Peyer's patch (tissue), 4 donors: ENCODE measurements around the gene IST1. TPM values are rescaled to one million over a fixed set of nuclear protein-coding genes. Genes with fewer than 3 reads are reported as not detected.
"Not testable (repeated sequence)": the region's sequence is repeated elsewhere in the genome, so short reads cannot be mapped to it uniquely, and the experiment has no call there.

Source experiments
- DNase-seq, 3 donors: peaks; one replicate each; pipeline ENCODE4 v3.0.0-alpha.2; 2017 to 2019
- H3K27ac ChIP-seq, 4 donors: fragments of 200-600 bp; sonication (generic); one replicate each; pipeline ENCODE4 v1.5.1; 2016 to 2019
- H3K27me3 ChIP-seq, 2 donors: fragments of 200-600 bp; sonication (generic); one replicate each; pipeline ENCODE4 v1.5.1; 2019
- H3K36me3 ChIP-seq, 3 donors: fragments of 200-600 bp; sonication (generic); one replicate each; pipeline ENCODE4 v1.5.1; 2016 to 2019
- H3K4me1 ChIP-seq, 4 donors: fragments of 200-600 bp; sonication (generic); one replicate each; pipeline ENCODE4 v1.5.1; 2016 to 2019
- H3K4me3 ChIP-seq, 4 donors: fragments of 200-600 bp; sonication (generic); 1 replicate in 3 of 4; 2 replicates in 1 of 4; pipeline ENCODE4 v1.5.1; 2016 to 2019; ENCODE audit warnings: mild to moderate bottlenecking in 1 of 4
- H3K9me3 ChIP-seq, 4 donors: fragments of 200-600 bp; sonication (generic); one replicate each; pipeline ENCODE4 v1.5.1; 2016 to 2019; ENCODE audit warnings: mild to moderate bottlenecking in 1 of 4
- POLR2A ChIP-seq, 2 donors: fragments of 450-650 bp; IDR thresholded peaks; one replicate each; pipeline ENCODE4 v1.5.1; 2017; ENCODE audit warnings: antibody characterized with exemption in 2 of 2, mild to moderate bottlenecking in 2 of 2, moderate library complexity in 2 of 2
- total RNA-seq, 4 donors: library from RNA; depleted of rRNA; stranded (reverse); fragments of >200 nt; gene quantifications; one replicate each; pipeline ENCODE4 v1.1.0, GENCODE V29; 2016
- TF ChIP-seq, protein P1 (sequence below), 6 experiments: fragments of 450-650 bp in 4 of 6; fragments of 200-600 bp in 2 of 6; sonication (generic) in 1 of 6; IDR thresholded peaks; one replicate each; pipeline ENCODE4 v1.5.1; 2017 to 2019; ENCODE audit warnings: antibody characterized with exemption in 6 of 6, mild to moderate bottlenecking in 3 of 6, moderate library complexity in 1 of 6

Gene IST1
- total RNA-seq, 4 donors from 2014 or later, result 228 to 274 (median 261) TPM

GRCh38 chr16:71855937-71856662 lies 39.2 kb upstream of the IST1 start:
- Histone ChIP-seq H3K4me1 (peaks cover 0 to 2% (median 0%) of the 10 kb centered on the region in 4 donors), H3K27ac (peak overlapping the region in 1 of 4 donors; percentile 15), H3K27me3 (no peaks in the 10 kb centered on the region), H3K36me3 (peaks cover 0 to 48% (median 0%) of the 10 kb centered on the region in 3 donors), H3K4me3 (no peak overlapping the region), H3K9me3 (no peaks in the 10 kb centered on the region)
- DNase-seq, result peak in 1 of 3 donors; percentile 35
- TF ChIP-seq, protein P1, sequence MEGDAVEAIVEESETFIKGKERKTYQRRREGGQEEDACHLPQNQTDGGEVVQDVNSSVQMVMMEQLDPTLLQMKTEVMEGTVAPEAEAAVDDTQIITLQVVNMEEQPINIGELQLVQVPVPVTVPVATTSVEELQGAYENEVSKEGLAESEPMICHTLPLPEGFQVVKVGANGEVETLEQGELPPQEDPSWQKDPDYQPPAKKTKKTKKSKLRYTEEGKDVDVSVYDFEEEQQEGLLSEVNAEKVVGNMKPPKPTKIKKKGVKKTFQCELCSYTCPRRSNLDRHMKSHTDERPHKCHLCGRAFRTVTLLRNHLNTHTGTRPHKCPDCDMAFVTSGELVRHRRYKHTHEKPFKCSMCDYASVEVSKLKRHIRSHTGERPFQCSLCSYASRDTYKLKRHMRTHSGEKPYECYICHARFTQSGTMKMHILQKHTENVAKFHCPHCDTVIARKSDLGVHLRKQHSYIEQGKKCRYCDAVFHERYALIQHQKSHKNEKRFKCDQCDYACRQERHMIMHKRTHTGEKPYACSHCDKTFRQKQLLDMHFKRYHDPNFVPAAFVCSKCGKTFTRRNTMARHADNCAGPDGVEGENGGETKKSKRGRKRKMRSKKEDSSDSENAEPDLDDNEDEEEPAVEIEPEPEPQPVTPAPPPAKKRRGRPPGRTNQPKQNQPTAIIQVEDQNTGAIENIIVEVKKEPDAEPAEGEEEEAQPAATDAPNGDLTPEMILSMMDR (IDR thresholded peaks at IDR 0.05), result no peak
- TF ChIP-seq POLR2A (IDR thresholded peaks at IDR 0.05), result no peak

DNA sequence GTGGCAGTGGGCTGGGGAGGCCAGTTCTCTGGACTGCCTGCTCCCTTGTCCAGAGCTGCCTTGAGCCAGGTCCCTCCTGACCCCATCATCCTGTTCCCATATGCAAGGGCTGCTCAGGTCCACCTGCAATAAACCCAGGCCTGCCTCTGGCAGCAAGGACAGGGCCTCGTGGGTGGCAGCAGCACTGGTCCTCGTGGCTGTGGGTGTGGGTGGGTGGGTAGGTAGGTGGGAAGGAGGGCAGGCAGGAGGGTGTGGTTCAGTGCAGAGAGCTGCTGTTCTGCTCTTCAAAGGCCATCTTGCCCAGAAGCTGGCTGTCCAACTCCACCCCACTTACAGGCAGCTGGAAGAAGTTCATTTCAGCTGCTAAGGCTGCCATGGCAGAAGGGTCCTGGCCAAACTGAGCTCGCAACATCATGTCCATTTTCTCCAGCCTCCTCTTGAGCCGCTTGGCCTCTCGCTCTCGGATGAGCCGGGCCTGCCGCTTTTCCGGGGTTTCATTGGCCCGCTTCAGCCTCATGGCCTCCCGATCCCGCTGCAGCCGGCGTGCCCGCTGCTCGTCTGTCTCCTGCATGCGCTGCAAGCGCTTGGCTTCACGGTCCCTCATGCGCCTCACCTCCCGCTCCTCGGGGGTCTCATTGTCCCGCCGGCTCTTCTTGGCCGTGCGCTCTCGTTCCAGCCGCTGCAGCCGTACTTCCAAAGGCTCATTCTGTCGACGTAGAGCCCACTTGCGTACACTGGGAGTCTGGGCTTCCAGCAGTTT lies 35.4 kb upstream of the IST1 start:
- Histone ChIP-seq H3K36me3 (peaks cover 0 to 53% (median 0%) of the 10 kb centered on the region in 3 donors), H3K9me3 (no peaks in the 10 kb centered on the region), H3K4me1 (no peaks in the 10 kb centered on the region), H3K27me3 (no peaks in the 10 kb centered on the region), H3K27ac (no peak overlapping the region), H3K4me3 (no peak overlapping the region)
- TF ChIP-seq POLR2A (IDR thresholded peaks at IDR 0.05), result no peak
- TF ChIP-seq, protein P1 (IDR thresholded peaks at IDR 0.05), result no peak
- DNase-seq, result no peak

DNA sequence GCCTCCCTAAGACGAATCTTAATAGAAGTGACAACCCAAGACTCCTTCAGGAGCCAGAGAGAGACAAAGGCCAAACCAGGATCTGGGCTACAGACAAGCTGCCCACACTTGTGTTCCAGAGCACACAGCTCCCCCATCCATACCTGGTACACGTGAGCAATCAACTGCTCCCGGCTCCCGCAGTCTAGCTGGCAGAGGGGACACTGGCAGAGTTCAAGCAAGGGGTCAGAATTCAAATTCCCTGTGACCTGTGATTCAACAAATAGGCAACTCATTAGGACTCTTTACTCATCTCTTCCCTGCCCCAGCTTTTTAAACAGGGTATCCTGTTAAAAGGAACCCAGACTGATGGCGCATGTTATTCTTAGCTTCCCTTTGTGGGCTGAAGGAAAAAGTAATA lies 31.3 kb upstream of the IST1 start:
- no peak for TF ChIP-seq POLR2A (IDR thresholded peaks at IDR 0.05)
- TF ChIP-seq, protein P1 (IDR thresholded peaks at IDR 0.05), result no peak
- no peak for DNase-seq
- Histone ChIP-seq H3K9me3 (no peaks in the 10 kb centered on the region), H3K4me3 (no peak overlapping the region), H3K27ac (no peak overlapping the region), H3K36me3 (peaks cover 0 to 85% (median 0%) of the 10 kb centered on the region in 3 donors), H3K4me1 (no peaks in the 10 kb centered on the region), H3K27me3 (no peaks in the 10 kb centered on the region)

GRCh38 chr16:71865173-71865863 lies 30.0 kb upstream of the IST1 start:
- no peak for DNase-seq
- H3K36me3 ChIP-seq, result peaks cover 0 to 71% (median 0%) of the 10 kb centered on the region in 3 donors
- no peaks in the 10 kb centered on the region for H3K4me1 ChIP-seq
- H3K27ac ChIP-seq, result no peak overlapping the region
- no peaks in the 10 kb centered on the region for H3K9me3 ChIP-seq
- H3K4me3 ChIP-seq, result no peak overlapping the region
- no peaks in the 10 kb centered on the region for H3K27me3 ChIP-seq
- no peak for TF ChIP-seq POLR2A (IDR thresholded peaks at IDR 0.05)
- TF ChIP-seq, protein P1 (IDR thresholded peaks at IDR 0.05), result no peak

DNA sequence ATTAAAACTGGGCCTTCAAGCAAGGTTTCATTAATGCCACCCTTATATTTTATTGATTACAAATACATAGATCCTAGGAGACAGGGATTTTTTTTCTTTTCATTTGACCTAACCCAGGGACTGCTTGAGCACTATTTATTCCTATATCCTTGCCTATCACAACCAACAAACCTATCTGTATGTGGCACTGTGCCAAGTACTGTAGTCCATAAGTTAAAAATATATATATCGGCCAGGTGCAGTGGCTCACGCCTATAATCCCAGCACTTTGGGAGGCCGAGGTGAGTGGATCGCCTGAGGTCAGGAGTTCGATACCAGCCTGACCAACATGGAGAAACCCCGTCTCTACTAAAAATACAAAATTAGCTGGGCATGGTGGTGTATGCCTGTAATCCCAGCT lies 28.2 kb upstream of the IST1 start:
- not testable (repeated sequence) for H3K27me3 ChIP-seq, H3K27ac ChIP-seq, DNase-seq, H3K9me3 ChIP-seq, H3K4me1 ChIP-seq, H3K4me3 ChIP-seq
- H3K36me3 ChIP-seq, result peaks cover 0 to 61% (median 0%) of the 10 kb centered on the region in 3 donors
